ENCODE measurements around the gene RFX2.

GRCh38 chr19:5996623-5997320, 113.5 kb downstream of the RFX2 start:
- TF ChIP-seq GATA3 (IDR thresholded peaks at IDR 0.05; ENCODE audit: low read depth, low read length) (no peak), GATA2 (IDR thresholded peaks at IDR 0.05; ENCODE audit: low read depth, low read length) (no peak)
